WTC11 (cell line): Measurements from ENCODE around the gene KRT9. TPM values are rescaled to one million over a fixed set of nuclear protein-coding genes. Genes with fewer than 3 reads are reported as not detected.

Experiments used
- ATAC-seq: fragments of 200-7000 bp; cut with Tn5 transposase; 2 replicates; pipeline ENCODE4 v1.10.0; 2021; ENCODE audit warnings: mild to moderate bottlenecking, moderate library complexity
- CTCF ChIA-PET: fragments of 300-600 bp; sonication (Branson Sonifier 250); formaldehyde crosslinking; loops from one replicate; lab custom pipeline; 2021; ENCODE audit warnings: antibody characterized with exemption; lab: Charles Lee
- POLR2A ChIA-PET: fragments of 350-600 bp; sonication (Branson Sonifier 250); formaldehyde crosslinking; loops from one replicate; lab custom pipeline; 2021; ENCODE audit warnings: antibody characterized with exemption; lab: Charles Lee
- DNase-seq: peaks from one replicate; pipeline ENCODE4 v3.0.0; 2021; ENCODE audit warnings: low spot score
- H3K27ac Mint-ChIP-seq: 2 replicates; pipeline ENCODE4 v1.8.0; 2021; ENCODE audit warnings: mixed read lengths
- H3K27me3 Mint-ChIP-seq: 2 replicates; pipeline ENCODE4 v1.8.0; 2021; ENCODE audit warnings: low read depth, mild to moderate bottlenecking, moderate library complexity, mixed read lengths
- H3K36me3 Mint-ChIP-seq: 2 replicates; pipeline ENCODE4 v1.8.0; 2021; ENCODE audit warnings: mixed read lengths
- H3K4me1 Mint-ChIP-seq: 2 replicates; pipeline ENCODE4 v1.8.0; 2022; ENCODE audit warnings: mixed read lengths
- H3K4me3 Mint-ChIP-seq: 2 replicates; pipeline ENCODE4 v1.8.0; 2021; ENCODE audit warnings: mild to moderate bottlenecking, moderate library complexity, mixed read lengths
- H3K9me3 Mint-ChIP-seq: 2 replicates; pipeline ENCODE4 v1.8.0; 2021; ENCODE audit warnings: mixed read lengths
- GABPB1 ChIP-seq: sonication (generic); formaldehyde crosslinking; IDR thresholded peaks from 2 replicates; pipeline ENCODE4 v1.8.1; 2023; ENCODE audit warnings: mild to moderate bottlenecking, missing genetic modification reagents
- JUN ChIP-seq: sonication (generic); formaldehyde crosslinking; IDR thresholded peaks from 2 replicates; pipeline ENCODE4 v1.8.0; 2023; ENCODE audit warnings: mild to moderate bottlenecking, missing genetic modification reagents
- NFATC4 ChIP-seq: fragments of 250-450 bp; sonication (Bioruptor Pico); IDR thresholded peaks from 2 replicates; pipeline ENCODE4 v1.9.0; 2021; ENCODE audit warnings: mild to moderate bottlenecking
- PRRX2 ChIP-seq: fragments of 250-450 bp; sonication (Bioruptor Pico); IDR thresholded peaks from 2 replicates; pipeline ENCODE4 v1.8.0; 2021; ENCODE audit warnings: mild to moderate bottlenecking
- RORB ChIP-seq: fragments of 250-450 bp; sonication (Bioruptor Pico); IDR thresholded peaks from 2 replicates; pipeline ENCODE4 v1.9.0; 2021; ENCODE audit warnings: mild to moderate bottlenecking
- SMAD3 ChIP-seq: sonication (generic); formaldehyde crosslinking; IDR thresholded peaks from 2 replicates; pipeline ENCODE4 v1.8.0; 2022; ENCODE audit warnings: missing genetic modification reagents, mild to moderate bottlenecking, borderline replicate concordance
- SOX15 ChIP-seq: fragments of 250-450 bp; sonication (Bioruptor Pico); IDR thresholded peaks from 2 replicates; pipeline ENCODE4 v1.9.0; 2021; ENCODE audit warnings: mild to moderate bottlenecking
- SP1 ChIP-seq: sonication (generic); formaldehyde crosslinking; conservative IDR thresholded peaks from 2 replicates; pipeline ENCODE4 v1.8.1; 2022; ENCODE audit warnings: missing genetic modification reagents
- TCF7 ChIP-seq: sonication (generic); formaldehyde crosslinking; IDR thresholded peaks from 2 replicates; pipeline ENCODE4 v1.8.0; 2022; ENCODE audit warnings: mild to moderate bottlenecking, low read depth, missing genetic modification reagents, moderate library complexity
- ZNF138 ChIP-seq: sonication (generic); formaldehyde crosslinking; conservative IDR thresholded peaks from 2 replicates; pipeline ENCODE4 v1.8.1; 2022; ENCODE audit warnings: mild to moderate bottlenecking, moderate library complexity, missing genetic modification reagents
- ZNF317 ChIP-seq: sonication (generic); formaldehyde crosslinking; IDR thresholded peaks from 2 replicates; pipeline ENCODE4 v1.8.1; 2023; ENCODE audit warnings: low read depth, mild to moderate bottlenecking, moderate library complexity, missing genetic modification reagents, borderline replicate concordance
- ZNF423 ChIP-seq: fragments of 250-450 bp; sonication (Bioruptor Pico); IDR thresholded peaks from 2 replicates; pipeline ENCODE4 v2.1.2; 2022; ENCODE audit warnings: mild to moderate bottlenecking, moderate library complexity
- ZNF671 ChIP-seq: fragments of 250-450 bp; sonication (Bioruptor Pico); IDR thresholded peaks from 2 replicates; pipeline ENCODE4 v1.8.0; 2021; ENCODE audit warnings: mild to moderate bottlenecking
- total RNA-seq: library from RNA; stranded (reverse); gene quantifications from 3 replicates; pipeline ENCODE4 v1.2.3, GENCODE V29; 2021
- TF ChIP-seq, protein P1 (sequence below): fragments of 200-600 bp; IDR thresholded peaks from 2 replicates; pipeline ENCODE4 v1.8.0; 2022; ENCODE audit warnings: antibody characterized with exemption
- TF ChIP-seq, protein P2 (sequence below): sonication (generic); formaldehyde crosslinking; IDR thresholded peaks from 2 replicates; pipeline ENCODE4 v1.8.0; 2023; ENCODE audit warnings: missing genetic modification reagents, mild to moderate bottlenecking, borderline replicate concordance
- TF ChIP-seq, protein P3 (sequence below): sonication (generic); formaldehyde crosslinking; IDR thresholded peaks from 2 replicates; pipeline ENCODE4 v1.8.1; 2022; ENCODE audit warnings: missing genetic modification reagents, borderline replicate concordance
- TF ChIP-seq, protein P4 (sequence below): sonication (generic); formaldehyde crosslinking; IDR thresholded peaks from 2 replicates; pipeline ENCODE4 v1.8.0; 2022; ENCODE audit warnings: missing genetic modification reagents
- TF ChIP-seq, protein P5 (sequence below): sonication (generic); formaldehyde crosslinking; IDR thresholded peaks from 2 replicates; pipeline ENCODE4 v1.8.1; 2023; ENCODE audit warnings: mild to moderate bottlenecking, missing genetic modification reagents, borderline replicate concordance
- TF ChIP-seq, protein P6 (sequence below): sonication (generic); formaldehyde crosslinking; IDR thresholded peaks from 2 replicates; pipeline ENCODE4 v1.8.0; 2022; ENCODE audit warnings: mild to moderate bottlenecking, missing genetic modification reagents

KRT9 gene
- total RNA-seq, 1 experiment from 2014 or later, result not detected

DNA sequence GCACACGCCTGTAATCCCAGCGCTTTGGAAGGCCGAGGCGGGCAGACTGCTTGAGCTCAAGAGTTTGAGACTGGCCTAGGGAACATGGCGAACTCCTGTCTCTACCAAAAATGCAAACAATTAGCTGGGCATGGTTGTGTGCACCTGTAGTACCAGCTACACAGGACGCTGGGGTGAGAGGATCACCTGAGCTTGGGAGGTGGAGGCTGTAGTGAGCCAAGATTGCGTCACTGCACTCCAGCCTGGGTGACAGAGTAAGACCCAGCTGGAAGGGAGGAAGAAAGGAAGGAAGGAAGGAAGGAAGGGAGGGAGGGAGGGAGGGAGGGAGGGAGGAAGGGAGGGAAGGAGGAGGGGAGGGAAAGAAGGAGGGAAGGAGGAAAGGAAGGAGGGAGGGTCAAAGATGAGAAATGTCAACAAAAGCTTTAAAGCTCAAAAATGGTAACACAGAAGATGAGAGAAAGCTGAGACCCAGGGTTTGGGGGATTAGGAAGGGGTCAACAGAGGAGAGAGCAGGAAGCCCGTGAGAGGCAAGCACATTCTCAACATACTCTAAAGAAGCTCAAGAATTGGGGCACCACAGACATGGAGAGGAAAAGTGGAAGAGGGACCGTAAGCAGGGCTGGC, 38.8 kb downstream of the KRT9 start (continued):
- TF ChIP-seq, protein P1, sequence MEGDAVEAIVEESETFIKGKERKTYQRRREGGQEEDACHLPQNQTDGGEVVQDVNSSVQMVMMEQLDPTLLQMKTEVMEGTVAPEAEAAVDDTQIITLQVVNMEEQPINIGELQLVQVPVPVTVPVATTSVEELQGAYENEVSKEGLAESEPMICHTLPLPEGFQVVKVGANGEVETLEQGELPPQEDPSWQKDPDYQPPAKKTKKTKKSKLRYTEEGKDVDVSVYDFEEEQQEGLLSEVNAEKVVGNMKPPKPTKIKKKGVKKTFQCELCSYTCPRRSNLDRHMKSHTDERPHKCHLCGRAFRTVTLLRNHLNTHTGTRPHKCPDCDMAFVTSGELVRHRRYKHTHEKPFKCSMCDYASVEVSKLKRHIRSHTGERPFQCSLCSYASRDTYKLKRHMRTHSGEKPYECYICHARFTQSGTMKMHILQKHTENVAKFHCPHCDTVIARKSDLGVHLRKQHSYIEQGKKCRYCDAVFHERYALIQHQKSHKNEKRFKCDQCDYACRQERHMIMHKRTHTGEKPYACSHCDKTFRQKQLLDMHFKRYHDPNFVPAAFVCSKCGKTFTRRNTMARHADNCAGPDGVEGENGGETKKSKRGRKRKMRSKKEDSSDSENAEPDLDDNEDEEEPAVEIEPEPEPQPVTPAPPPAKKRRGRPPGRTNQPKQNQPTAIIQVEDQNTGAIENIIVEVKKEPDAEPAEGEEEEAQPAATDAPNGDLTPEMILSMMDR, result no peak
- TF ChIP-seq, protein P2, sequence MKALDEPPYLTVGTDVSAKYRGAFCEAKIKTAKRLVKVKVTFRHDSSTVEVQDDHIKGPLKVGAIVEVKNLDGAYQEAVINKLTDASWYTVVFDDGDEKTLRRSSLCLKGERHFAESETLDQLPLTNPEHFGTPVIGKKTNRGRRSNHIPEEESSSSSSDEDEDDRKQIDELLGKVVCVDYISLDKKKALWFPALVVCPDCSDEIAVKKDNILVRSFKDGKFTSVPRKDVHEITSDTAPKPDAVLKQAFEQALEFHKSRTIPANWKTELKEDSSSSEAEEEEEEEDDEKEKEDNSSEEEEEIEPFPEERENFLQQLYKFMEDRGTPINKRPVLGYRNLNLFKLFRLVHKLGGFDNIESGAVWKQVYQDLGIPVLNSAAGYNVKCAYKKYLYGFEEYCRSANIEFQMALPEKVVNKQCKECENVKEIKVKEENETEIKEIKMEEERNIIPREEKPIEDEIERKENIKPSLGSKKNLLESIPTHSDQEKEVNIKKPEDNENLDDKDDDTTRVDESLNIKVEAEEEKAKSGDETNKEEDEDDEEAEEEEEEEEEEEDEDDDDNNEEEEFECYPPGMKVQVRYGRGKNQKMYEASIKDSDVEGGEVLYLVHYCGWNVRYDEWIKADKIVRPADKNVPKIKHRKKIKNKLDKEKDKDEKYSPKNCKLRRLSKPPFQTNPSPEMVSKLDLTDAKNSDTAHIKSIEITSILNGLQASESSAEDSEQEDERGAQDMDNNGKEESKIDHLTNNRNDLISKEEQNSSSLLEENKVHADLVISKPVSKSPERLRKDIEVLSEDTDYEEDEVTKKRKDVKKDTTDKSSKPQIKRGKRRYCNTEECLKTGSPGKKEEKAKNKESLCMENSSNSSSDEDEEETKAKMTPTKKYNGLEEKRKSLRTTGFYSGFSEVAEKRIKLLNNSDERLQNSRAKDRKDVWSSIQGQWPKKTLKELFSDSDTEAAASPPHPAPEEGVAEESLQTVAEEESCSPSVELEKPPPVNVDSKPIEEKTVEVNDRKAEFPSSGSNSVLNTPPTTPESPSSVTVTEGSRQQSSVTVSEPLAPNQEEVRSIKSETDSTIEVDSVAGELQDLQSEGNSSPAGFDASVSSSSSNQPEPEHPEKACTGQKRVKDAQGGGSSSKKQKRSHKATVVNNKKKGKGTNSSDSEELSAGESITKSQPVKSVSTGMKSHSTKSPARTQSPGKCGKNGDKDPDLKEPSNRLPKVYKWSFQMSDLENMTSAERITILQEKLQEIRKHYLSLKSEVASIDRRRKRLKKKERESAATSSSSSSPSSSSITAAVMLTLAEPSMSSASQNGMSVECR (CRISPR knock-in tag), result no peak
- TF ChIP-seq NFATC4 (no peak), RORB (CRISPR knock-in tag) (no peak), ZNF317 (CRISPR knock-in tag) (no peak), ZNF423 (no peak), TCF7 (CRISPR knock-in tag) (no peak)
- TF ChIP-seq, protein P3, sequence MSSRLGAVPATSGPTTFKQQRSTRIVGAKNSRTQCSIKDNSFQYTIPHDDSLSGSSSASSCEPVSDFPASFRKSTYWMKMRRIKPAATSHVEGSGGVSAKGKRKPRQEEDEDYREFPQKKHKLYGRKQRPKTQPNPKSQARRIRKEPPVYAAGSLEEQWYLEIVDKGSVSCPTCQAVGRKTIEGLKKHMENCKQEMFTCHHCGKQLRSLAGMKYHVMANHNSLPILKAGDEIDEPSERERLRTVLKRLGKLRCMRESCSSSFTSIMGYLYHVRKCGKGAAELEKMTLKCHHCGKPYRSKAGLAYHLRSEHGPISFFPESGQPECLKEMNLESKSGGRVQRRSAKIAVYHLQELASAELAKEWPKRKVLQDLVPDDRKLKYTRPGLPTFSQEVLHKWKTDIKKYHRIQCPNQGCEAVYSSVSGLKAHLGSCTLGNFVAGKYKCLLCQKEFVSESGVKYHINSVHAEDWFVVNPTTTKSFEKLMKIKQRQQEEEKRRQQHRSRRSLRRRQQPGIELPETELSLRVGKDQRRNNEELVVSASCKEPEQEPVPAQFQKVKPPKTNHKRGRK, result no peak

DNA sequence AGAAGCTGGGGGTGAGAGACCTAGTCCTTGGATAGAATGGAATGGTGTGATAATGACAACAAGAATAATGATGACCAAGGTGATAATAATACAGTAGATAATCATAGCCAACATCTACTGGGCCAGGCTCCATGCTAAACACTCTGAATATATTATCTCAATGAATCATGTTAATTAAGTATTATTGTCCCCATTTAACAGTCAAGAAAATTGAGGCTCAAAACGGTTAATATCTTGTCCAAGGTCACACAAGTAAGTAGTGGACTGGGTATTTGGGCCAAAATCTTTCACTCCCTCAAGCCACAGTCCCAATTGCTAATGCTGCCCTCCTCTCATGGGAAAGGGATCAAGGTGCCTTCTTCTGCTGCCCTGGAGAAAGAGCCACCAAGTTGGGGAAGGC, 39.9 kb downstream of the KRT9 start:
- Mint-ChIP-seq H3K4me3 (no peak overlapping the region), H3K36me3 (no peaks in the 10 kb centered on the region), H3K9me3 (no peaks in the 10 kb centered on the region), H3K4me1 (peaks cover 48% of the 10 kb centered on the region), H3K27ac (no peak overlapping the region), H3K27me3 (peaks cover 6% of the 10 kb centered on the region)
- DNase-seq, result no peak
- ChIA-PET POLR2A (no interaction called here), CTCF (interaction anchor here (1.1 to 7.4 kb wide), 3 partner anchors 17 to 131 kb away, joined by 5 to 122 read pairs (median 7); no protein-coding TSS in a partner anchor)
- no peak for ATAC-seq
- no peak for TF ChIP-seq SMAD3 (CRISPR knock-in tag)
- TF ChIP-seq, protein P4, sequence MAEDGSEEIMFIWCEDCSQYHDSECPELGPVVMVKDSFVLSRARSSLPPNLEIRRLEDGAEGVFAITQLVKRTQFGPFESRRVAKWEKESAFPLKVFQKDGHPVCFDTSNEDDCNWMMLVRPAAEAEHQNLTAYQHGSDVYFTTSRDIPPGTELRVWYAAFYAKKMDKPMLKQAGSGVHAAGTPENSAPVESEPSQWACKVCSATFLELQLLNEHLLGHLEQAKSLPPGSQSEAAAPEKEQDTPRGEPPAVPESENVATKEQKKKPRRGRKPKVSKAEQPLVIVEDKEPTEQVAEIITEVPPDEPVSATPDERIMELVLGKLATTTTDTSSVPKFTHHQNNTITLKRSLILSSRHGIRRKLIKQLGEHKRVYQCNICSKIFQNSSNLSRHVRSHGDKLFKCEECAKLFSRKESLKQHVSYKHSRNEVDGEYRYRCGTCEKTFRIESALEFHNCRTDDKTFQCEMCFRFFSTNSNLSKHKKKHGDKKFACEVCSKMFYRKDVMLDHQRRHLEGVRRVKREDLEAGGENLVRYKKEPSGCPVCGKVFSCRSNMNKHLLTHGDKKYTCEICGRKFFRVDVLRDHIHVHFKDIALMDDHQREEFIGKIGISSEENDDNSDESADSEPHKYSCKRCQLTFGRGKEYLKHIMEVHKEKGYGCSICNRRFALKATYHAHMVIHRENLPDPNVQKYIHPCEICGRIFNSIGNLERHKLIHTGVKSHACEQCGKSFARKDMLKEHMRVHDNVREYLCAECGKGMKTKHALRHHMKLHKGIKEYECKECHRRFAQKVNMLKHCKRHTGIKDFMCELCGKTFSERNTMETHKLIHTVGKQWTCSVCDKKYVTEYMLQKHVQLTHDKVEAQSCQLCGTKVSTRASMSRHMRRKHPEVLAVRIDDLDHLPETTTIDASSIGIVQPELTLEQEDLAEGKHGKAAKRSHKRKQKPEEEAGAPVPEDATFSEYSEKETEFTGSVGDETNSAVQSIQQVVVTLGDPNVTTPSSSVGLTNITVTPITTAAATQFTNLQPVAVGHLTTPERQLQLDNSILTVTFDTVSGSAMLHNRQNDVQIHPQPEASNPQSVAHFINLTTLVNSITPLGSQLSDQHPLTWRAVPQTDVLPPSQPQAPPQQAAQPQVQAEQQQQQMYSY (CRISPR knock-in tag), result no peak
- TF ChIP-seq, protein P5, sequence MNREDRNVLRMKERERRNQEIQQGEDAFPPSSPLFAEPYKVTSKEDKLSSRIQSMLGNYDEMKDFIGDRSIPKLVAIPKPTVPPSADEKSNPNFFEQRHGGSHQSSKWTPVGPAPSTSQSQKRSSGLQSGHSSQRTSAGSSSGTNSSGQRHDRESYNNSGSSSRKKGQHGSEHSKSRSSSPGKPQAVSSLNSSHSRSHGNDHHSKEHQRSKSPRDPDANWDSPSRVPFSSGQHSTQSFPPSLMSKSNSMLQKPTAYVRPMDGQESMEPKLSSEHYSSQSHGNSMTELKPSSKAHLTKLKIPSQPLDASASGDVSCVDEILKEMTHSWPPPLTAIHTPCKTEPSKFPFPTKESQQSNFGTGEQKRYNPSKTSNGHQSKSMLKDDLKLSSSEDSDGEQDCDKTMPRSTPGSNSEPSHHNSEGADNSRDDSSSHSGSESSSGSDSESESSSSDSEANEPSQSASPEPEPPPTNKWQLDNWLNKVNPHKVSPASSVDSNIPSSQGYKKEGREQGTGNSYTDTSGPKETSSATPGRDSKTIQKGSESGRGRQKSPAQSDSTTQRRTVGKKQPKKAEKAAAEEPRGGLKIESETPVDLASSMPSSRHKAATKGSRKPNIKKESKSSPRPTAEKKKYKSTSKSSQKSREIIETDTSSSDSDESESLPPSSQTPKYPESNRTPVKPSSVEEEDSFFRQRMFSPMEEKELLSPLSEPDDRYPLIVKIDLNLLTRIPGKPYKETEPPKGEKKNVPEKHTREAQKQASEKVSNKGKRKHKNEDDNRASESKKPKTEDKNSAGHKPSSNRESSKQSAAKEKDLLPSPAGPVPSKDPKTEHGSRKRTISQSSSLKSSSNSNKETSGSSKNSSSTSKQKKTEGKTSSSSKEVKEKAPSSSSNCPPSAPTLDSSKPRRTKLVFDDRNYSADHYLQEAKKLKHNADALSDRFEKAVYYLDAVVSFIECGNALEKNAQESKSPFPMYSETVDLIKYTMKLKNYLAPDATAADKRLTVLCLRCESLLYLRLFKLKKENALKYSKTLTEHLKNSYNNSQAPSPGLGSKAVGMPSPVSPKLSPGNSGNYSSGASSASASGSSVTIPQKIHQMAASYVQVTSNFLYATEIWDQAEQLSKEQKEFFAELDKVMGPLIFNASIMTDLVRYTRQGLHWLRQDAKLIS (CRISPR knock-in tag), result no peak
- TF ChIP-seq JUN (CRISPR knock-in tag), result no peak
- no peak for TF ChIP-seq ZNF138 (CRISPR knock-in tag)
- TF ChIP-seq RORB (CRISPR knock-in tag), result no peak
- TF ChIP-seq SOX15 (CRISPR knock-in tag), result no peak
- TF ChIP-seq SP1 (CRISPR knock-in tag), result no peak
- no peak for TF ChIP-seq ZNF671
- TF ChIP-seq, protein P6, sequence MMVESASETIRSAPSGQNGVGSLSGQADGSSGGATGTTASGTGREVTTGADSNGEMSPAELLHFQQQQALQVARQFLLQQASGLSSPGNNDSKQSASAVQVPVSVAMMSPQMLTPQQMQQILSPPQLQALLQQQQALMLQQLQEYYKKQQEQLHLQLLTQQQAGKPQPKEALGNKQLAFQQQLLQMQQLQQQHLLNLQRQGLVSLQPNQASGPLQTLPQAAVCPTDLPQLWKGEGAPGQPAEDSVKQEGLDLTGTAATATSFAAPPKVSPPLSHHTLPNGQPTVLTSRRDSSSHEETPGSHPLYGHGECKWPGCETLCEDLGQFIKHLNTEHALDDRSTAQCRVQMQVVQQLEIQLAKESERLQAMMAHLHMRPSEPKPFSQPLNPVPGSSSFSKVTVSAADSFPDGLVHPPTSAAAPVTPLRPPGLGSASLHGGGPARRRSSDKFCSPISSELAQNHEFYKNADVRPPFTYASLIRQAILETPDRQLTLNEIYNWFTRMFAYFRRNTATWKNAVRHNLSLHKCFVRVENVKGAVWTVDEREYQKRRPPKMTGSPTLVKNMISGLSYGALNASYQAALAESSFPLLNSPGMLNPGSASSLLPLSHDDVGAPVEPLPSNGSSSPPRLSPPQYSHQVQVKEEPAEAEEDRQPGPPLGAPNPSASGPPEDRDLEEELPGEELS (CRISPR knock-in tag), result no peak
- no peak for TF ChIP-seq PRRX2 (CRISPR knock-in tag)
- TF ChIP-seq GABPB1, result no peak
